ENCODE data around the gene WWOX.

The WWOX gene

GRCh38 chr16:78988361-78988969 is 889.0 kb downstream of the WWOX start:
- no peak overlapping the region for H3K4me3 ChIP-seq (ENCODE audit: low read depth, low read length)
- TF ChIP-seq CTCF (IDR thresholded peaks at IDR 0.05; ENCODE audit: low read depth, low read length) (peak; percentile 41), POLR2A (IDR thresholded peaks at IDR 0.05; ENCODE audit: extremely low read depth, insufficient read length) (no peak)
- DNase-seq (ENCODE audit: low read depth), result peak; percentile 70

- no peak overlapping the region for H3K4me3 ChIP-seq (ENCODE audit: low read depth, low read length)
- TF ChIP-seq MAX (IDR thresholded peaks at IDR 0.05; ENCODE audit: low read depth, low read length), result no peak
- TF ChIP-seq CTCF (IDR thresholded peaks at IDR 0.05; ENCODE audit: low read depth, low read length), result no peak
- no peak for TF ChIP-seq MYC (IDR thresholded peaks at IDR 0.05; ENCODE audit: low read depth, low read length)
- TF ChIP-seq POLR2A (IDR thresholded peaks at IDR 0.05; ENCODE audit: extremely low read depth, insufficient read length), result no peak
- DNase-seq (ENCODE audit: low read depth), result no peak
Measured at GRCh38 chr16:78990309-78990701, 890.9 kb downstream of the WWOX start.

GRCh38 chr16:78992001-78992400 is 892.5 kb downstream of the WWOX start:
- H3K4me3 ChIP-seq (ENCODE audit: low read depth, low read length), result no peak overlapping the region
- no peak for TF ChIP-seq MYC (IDR thresholded peaks at IDR 0.05; ENCODE audit: low read depth, low read length)
- no peak for TF ChIP-seq POLR2A (IDR thresholded peaks at IDR 0.05; ENCODE audit: extremely low read depth, insufficient read length)
- TF ChIP-seq CTCF (IDR thresholded peaks at IDR 0.05; ENCODE audit: low read depth, low read length), result no peak
- no peak for TF ChIP-seq MAX (IDR thresholded peaks at IDR 0.05; ENCODE audit: low read depth, low read length)
- DNase-seq (ENCODE audit: low read depth), result no peak

GRCh38 chr16:78993346-78993745 is 893.9 kb downstream of the WWOX start:
- DNase-seq (ENCODE audit: low read depth), result no peak
- TF ChIP-seq POLR2A (IDR thresholded peaks at IDR 0.05; ENCODE audit: extremely low read depth, insufficient read length) (no peak), MAX (IDR thresholded peaks at IDR 0.05; ENCODE audit: low read depth, low read length) (no peak), CTCF (IDR thresholded peaks at IDR 0.05; ENCODE audit: low read depth, low read length) (no peak), MYC (IDR thresholded peaks at IDR 0.05; ENCODE audit: low read depth, low read length) (no peak)
- no peak overlapping the region for H3K4me3 ChIP-seq (ENCODE audit: low read depth, low read length)

GRCh38 chr16:78994135-78994745 is 894.8 kb downstream of the WWOX start:
- TF ChIP-seq MYC (IDR thresholded peaks at IDR 0.05; ENCODE audit: low read depth, low read length) (no peak), CTCF (IDR thresholded peaks at IDR 0.05; ENCODE audit: low read depth, low read length) (no peak), MAX (IDR thresholded peaks at IDR 0.05; ENCODE audit: low read depth, low read length) (no peak), POLR2A (IDR thresholded peaks at IDR 0.05; ENCODE audit: extremely low read depth, insufficient read length) (no peak)
- DNase-seq (ENCODE audit: low read depth), result no peak

More at GRCh38 chr16:78994135-78994745, 894.8 kb downstream of the WWOX start:
- H3K4me3 ChIP-seq (ENCODE audit: low read depth, low read length), result no peak overlapping the region

Measured in NB4 (cell line).